CD4-positive, alpha-beta T cell treated with Interleukin-12 subunit alpha and Interleukin-12 subunit beta, for 1 hour (primary cell): ENCODE data around the gene BRINP3.
"Not testable (repeated sequence)": the region's sequence is repeated elsewhere in the genome, so short reads cannot be mapped to it uniquely, and the experiment has no call there.

Experiments
- DNase-seq: peaks from one replicate; pipeline ENCODE4 v3.0.0-alpha.2; 2020

Gene BRINP3

GRCh38 chr1:190176776-190177175 lies 300.9 kb downstream of the BRINP3 start:
- no peak for DNase-seq

- DNase-seq, result no peak
Measured at GRCh38 chr1:190175320-190175719, 302.3 kb downstream of the BRINP3 start.

- DNase-seq, result no peak
Measured at GRCh38 chr1:190172651-190173430, 304.8 kb downstream of the BRINP3 start.

- no peak for DNase-seq
Measured at GRCh38 chr1:190170321-190170720, 307.3 kb downstream of the BRINP3 start.

DNA sequence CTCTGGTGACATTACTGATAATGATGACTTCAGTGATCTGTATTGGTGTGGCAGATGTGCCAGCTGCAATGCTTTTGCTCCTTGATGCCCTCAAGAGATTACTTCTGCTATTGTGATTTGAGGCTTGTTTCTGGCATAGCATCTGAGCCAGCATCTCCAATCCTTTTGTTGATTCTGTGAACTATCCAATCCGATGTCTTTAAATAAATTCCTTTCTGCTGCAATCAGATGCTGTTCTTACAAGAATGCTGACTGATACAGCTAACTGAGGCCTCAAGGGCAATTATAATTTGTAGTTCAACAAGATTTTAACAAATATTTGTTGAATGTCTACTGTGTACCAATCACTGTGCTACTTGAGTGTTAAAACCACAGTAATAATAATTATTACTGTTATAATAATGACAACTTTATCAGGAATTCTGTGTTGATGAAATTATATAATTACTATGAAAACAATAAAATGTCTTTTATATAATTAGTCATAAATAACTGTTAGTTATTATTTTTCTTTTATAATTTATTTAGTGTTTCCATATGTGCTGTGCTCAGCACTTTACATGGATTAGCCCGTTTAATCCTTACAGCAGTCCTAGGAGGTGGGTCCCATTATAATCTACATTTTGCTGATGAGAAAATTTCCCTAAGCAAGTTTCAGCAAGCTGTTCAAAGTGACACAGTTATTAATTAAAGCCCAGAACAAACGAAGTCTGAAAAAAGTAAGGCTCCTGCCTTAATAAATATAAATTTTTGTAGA lies 308.2 kb downstream of the BRINP3 start:
- DNase-seq, result no peak

DNA sequence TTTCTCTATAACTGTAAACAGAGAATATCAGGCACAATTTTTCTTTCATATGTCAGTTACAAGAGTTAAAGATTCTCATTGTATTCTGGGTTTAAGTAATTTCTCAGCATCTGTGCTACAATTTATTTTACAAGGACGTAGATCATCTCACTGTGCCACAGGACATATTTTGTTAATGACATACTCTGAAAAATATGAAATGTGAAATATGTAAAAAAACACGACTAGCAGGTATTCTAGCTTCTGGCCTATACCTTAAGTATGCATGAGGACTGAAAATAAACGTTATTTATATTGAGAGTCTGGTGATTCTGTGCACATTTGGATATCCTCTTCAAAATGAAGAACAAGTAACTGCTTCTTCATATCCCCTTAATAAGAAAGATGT lies 308.8 kb downstream of the BRINP3 start:
- no peak for DNase-seq

DNA sequence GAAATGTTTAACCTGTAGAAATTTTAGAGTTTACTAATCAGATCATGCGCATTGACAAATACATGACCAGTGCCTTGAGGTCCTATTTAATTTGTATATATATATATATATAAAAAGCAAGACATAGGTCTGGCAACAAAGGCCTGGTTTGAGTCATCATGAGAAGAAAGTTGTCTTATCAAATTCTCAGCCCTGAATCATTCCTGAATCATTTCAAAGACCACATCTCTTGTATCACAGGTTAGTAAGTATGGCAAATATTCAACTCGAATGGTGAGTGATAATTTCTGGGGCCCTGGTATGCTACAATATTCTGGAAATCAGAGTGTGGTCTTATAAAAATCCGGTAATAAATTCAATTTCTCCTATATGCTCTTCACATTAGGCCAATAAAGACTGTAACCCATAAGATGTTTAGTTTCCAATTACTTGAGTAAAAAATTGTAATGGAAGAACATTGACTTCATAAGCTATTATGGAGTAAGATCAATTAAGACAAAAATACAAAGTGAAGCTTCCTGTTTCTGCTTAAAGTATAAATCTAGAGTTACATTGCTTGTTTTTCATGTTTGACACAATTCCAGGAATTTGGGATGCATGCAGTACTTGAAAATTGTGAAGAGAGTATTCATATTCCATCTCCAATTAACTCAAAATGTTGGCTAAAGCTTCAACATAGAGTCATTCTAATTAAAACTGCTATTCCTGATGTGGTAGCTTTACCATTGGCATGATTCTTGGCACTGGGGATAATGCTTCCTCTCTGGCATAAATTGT lies 309.4 kb downstream of the BRINP3 start:
- no peak for DNase-seq

- DNase-seq, result no peak
Measured at GRCh38 chr1:190159146-190159545, 318.5 kb downstream of the BRINP3 start.

DNA sequence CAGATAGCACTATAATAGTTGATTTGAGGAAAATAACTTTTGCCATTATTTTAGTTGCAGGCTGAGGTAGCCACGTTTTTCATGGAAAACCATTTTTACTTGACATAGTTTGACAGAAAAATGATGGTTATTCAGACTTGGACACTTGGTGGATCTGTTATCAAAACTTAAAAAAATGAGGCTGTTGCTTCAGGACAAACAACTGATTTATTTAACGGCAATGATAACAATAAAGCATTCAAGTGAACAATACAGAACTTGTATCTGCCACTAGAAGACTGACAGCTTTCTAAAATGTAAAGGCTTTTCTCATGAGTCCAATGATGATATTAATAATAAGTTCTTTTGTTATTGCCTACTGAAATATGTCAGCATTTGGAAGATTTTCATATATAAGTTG lies 322.9 kb downstream of the BRINP3 start:
- no peak for DNase-seq

DNA sequence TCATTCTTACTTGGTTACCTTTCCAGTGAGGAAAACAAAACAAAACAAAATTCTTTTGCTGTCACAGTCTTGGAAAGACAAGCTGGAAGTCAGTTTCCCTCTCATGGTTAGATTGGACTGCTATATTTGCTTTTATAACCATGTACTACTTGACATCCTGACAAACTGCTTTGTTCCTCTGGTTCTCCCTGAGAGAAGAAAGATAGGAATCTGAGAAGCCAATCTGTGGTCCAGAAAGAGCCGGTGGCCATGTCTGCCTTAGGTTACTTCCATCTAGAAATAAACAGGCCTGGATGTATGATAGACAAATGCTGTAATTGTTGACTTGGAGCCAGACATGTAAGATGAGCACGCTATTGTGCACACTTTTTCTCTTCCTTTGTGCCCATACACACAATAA lies 330.0 kb downstream of the BRINP3 start:
- DNase-seq, result no peak

GRCh38 chr1:190144650-190145049 lies 333.0 kb downstream of the BRINP3 start:
- no peak for DNase-seq

DNA sequence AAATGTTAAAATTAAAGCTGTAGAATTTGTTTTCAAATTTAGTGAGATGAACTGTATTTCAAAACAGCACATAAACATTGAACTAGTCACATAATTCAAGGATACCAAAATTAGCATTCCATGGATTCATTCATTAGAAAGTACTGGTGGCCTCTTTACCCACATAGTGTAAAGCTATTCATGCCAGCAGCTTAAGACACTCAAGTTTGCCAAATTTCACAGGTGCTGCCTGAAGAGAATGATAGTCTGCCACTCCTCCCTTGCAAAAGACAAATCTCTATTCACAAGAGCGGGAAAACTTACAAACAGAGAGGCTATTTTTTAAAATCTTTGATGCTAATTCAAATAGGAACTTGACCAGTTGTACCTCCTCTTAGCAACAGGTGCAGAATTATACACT lies 337.0 kb downstream of the BRINP3 start:
- DNase-seq, result no peak

GRCh38 chr1:190138702-190139101 lies 339.0 kb downstream of the BRINP3 start:
- no peak for DNase-seq

- no peak for DNase-seq
Measured at GRCh38 chr1:190138266-190138665, 339.4 kb downstream of the BRINP3 start.

DNA sequence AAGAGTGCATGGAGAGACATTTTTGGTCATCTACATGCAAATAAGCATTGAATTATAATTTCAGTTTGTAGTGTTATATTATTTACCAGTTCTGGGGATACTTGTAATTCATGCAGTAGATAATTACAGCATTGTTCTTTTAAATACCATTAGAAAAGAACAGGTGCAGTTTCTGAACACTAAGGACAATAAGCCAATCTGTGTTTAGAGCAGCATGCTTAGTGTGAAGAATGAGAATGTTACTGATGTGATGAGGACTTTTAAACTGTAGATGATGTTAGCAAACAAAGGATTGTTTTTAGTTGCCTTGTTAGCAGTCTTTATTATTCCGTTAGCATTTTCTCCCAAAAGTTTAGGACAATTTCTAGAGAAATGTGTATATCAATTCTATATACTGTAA lies 348.3 kb downstream of the BRINP3 start:
- DNase-seq, result no peak

- no peak for DNase-seq
Measured at GRCh38 chr1:190126728-190127127, 350.9 kb downstream of the BRINP3 start.

DNA sequence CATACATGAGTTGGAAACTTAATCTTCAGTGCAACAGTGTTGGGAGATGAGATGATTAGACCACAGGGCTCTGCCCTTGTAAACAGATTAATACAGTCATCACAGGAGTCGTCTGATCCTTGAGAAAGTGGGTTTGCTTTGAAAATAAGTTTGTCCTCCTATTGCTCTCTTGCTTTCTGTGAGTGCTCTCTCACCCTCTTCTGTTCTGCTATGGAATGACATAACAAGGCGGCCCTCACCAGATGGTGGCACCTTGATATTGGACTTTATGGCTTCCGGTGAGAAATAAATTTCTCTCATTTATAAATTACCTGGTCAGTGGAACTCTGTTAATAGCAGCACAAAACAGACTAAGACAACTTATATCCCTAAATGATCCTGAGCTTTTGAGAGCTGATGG lies 353.6 kb downstream of the BRINP3 start:
- no peak for DNase-seq

DNA sequence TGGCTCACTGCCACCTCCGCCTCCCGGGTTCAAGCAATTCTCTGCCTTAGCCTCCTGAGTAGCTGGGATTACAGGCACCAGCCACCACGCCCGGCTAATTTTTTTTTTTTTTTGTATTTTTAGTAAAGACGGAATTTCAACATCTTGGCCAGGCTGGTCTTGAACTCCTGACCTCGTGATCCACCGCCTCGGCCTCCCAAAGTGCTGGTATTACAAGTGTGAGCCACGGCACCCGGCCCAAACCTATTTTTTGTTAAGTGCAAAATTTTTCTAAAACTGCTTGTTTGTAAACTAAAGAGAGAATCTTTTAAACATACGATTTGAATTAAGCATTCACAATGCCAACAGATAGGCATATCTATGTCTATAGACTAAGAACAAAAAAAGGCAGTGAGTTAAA lies 357.1 kb downstream of the BRINP3 start:
- not testable (repeated sequence) for DNase-seq

DNA sequence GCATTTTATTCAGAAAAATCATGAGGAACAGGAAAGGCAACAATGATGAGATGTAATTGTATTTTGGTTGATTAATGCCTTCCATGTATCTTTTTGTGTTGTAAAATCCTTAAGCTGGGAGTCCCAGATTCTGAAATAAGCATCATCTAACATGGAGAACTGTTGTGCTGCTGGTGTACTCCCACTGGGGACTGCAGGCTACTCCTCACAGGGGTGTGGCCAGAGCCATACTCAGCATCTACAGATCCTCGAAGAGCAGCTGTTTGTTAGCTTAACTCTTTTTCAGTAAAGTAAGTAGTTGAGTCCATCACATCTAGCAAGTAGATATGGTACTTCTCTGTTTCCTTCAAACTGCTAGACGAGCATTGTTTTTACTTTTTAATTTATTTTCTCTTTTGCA lies 358.0 kb downstream of the BRINP3 start:
- DNase-seq, result no peak

DNA sequence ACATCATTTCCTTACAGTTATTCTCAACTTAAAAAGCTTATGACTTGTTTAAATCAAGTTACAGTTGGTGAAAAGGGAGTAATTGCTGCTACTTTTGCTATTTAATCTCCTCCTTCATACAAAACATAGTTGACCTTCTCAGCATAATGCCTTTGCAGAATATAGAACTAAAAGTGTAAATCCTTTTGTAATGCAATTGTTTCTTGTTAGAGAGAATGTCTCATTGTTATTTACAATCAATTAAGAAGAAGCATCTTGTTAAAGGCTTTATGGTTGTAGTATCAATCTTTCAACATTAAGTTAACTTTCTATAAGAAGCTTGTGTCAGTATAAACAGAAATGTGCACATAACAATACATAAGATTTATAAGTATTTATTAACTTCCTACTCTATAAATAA lies 360.7 kb downstream of the BRINP3 start:
- no peak for DNase-seq

DNA sequence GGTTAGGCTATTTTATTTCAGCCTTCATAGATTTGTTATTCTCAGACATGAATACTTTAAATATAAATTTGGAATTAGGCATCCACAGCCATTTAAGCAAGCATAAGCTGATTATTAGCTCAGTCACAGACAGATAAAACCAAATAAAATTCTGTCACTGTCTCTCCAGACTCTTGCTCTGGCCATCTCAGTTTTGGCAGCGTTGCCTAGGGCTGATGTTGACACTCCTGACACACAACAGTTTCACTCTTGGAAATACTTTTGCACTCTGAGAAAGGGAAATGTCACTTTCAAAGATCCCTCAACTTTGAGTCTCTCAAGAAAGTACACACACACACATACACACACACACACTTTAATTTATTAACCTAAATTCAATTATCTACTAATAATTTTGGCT lies 372.7 kb downstream of the BRINP3 start:
- no peak for DNase-seq

DNA sequence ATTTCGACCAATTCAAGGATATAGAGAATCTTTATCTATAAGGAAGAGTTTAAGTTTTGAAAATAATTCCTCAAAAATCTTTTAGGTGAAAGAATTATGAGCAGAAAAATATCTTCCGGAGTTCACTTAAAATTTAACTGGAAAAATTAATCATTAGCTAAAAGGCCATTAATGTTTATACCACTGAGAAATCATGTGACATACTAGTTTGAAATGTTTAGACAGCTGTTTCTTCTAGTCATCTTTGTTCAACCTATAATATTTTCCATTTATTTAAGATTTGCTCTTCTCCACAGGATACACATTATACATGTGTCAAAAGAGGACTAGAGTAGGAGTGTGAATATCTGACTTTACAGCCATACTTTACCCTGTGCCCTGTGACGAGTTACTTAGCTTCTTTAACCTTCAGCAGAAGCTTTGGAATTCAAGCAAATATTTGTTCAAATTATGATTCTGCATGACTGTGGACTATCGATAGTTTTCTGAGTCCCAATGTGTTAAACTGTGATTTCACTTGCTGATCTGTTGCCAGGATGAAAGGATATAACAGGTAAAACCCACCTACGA lies 374.8 kb downstream of the BRINP3 start:
- DNase-seq, result no peak

GRCh38 chr1:190101756-190102155 lies 375.9 kb downstream of the BRINP3 start:
- DNase-seq, result no peak
